ENCODE measurements around the gene TANGO6. TPM values are rescaled to one million over a fixed set of nuclear protein-coding genes. Genes with fewer than 3 reads are reported as not detected.

TANGO6 gene
- total and polyA plus RNA-seq, 2 of the 8 experiments (the other 6 are each of a cell fraction or from before 2014, with no cell fraction given), result 5.0 to 19.5 TPM

- no peak overlapping the region for H2BK20ac ChIP-seq (ENCODE audit: low read length)
- no peak overlapping the region for H2BK120ac ChIP-seq (replicated peaks; ENCODE audit: low read depth, low read length)
- no peak overlapping the region for H3K9ac ChIP-seq (replicated peaks in 1 of 4; ENCODE audit: extremely low read depth in 1 of 4, low read depth in 3 of 4, low read length in 3 of 4)
- H2AK5ac ChIP-seq (ENCODE audit: low read depth, low read length), result no peak overlapping the region
- H3K27ac ChIP-seq (ENCODE audit: low read depth, low read length), result no peak overlapping the region
- no peak for TF ChIP-seq E2F6 (IDR thresholded peaks at IDR 0.05)
- TF ChIP-seq YY1 (IDR thresholded peaks at IDR 0.05; ENCODE audit: low read depth, low read length), result no peak
- TF ChIP-seq SRF (IDR thresholded peaks at IDR 0.05; ENCODE audit: low read depth, low read length), result no peak
- TF ChIP-seq SIRT6 (IDR thresholded peaks at IDR 0.05; ENCODE audit: low read length), result no peak
- no peak for TF ChIP-seq JUND (IDR thresholded peaks at IDR 0.05; ENCODE audit: low read length)
- TF ChIP-seq PHF8 (conservative IDR thresholded peaks at IDR 0.05; ENCODE audit: low read depth, low read length), result no peak
- no peak for TF ChIP-seq CBX5 (IDR thresholded peaks at IDR 0.05; ENCODE audit: low read depth, low read length)
- no peak for TF ChIP-seq TAF1 (IDR thresholded peaks at IDR 0.05; ENCODE audit: low read depth, low read length)
- TF ChIP-seq POLR2AphosphoS5 (IDR thresholded peaks at IDR 0.05; ENCODE audit: low read depth, low read length), result no peak
- no peak for TF ChIP-seq CEBPB (IDR thresholded peaks at IDR 0.05; ENCODE audit: low read depth, low read length)
- no peak for TF ChIP-seq SAP30 (IDR thresholded peaks at IDR 0.05; ENCODE audit: insufficient read depth, insufficient replicate concordance, low read length)
- no peak for TF ChIP-seq NRF1 (IDR thresholded peaks at IDR 0.05; ENCODE audit: low read depth, low read length)
- TF ChIP-seq RBBP5 (IDR thresholded peaks at IDR 0.05; ENCODE audit: borderline replicate concordance, low read depth, low read length), result no peak
- no peak for TF ChIP-seq TAF7 (optimal IDR thresholded peaks at IDR 0.05; ENCODE audit: borderline replicate concordance, low read depth, low read length)
- POLR2A ChIA-PET (ENCODE audit: partially characterized antibody), result interaction anchor here (1.5 kb wide), 2 partner anchors 127 to 146 kb away, joined by 3 read pairs; no protein-coding TSS in a partner anchor
- no peak overlapping the region for H3K4ac ChIP-seq (replicated peaks; ENCODE audit: insufficient read length, low read depth, low read length)
- H3K4me1 ChIP-seq (replicated peaks in 1 of 4; ENCODE audit: control insufficient read depth in 3 of 4, insufficient read depth in 4 of 4, low read length in 3 of 4), result peaks cover 0 to 8% (median 4%) of the 10 kb centered on the region in 4 experiments; a peak in 4 of 7 replicates
- no peak for FAIRE-seq
- H4K5ac ChIP-seq (ENCODE audit: insufficient read length, low read depth, low read length), result no peak overlapping the region
- no peaks in the 10 kb centered on the region for H3K79me2 ChIP-seq (ENCODE audit: control insufficient read depth in 1 of 2, insufficient read depth in 2 of 2, low read length in 2 of 2)
- no peaks in the 10 kb centered on the region; a peak in 1 of 8 replicates for H3K36me3 ChIP-seq (ENCODE audit: control insufficient read depth in 2 of 4, insufficient read depth in 4 of 4, low read length in 3 of 4)
- H4K8ac ChIP-seq (ENCODE audit: extremely low read depth, insufficient read depth, low read length), result no peak overlapping the region
- no peaks in the 10 kb centered on the region for H3K9me3 ChIP-seq (ENCODE audit: insufficient read depth in 2 of 2, low read depth in 1 of 2, low read length in 1 of 2)
- no peaks in the 10 kb centered on the region; a peak in 1 of 7 replicates for H3K27me3 ChIP-seq (replicated peaks in 1 of 4; ENCODE audit: control insufficient read depth in 3 of 4, extremely low read depth in 1 of 4, insufficient read depth in 3 of 4, low read length in 3 of 4)
- no peaks in the 10 kb centered on the region for H4K20me1 ChIP-seq (replicated peaks in 1 of 2; ENCODE audit: control insufficient read depth in 1 of 2, insufficient read depth in 2 of 2, low read length in 2 of 2)
- no peak for DNase-seq (ENCODE audit: low read depth in 1 of 2, low spot score in 2 of 2)
- H3K23me2 ChIP-seq (ENCODE audit: low read depth, low read length), result no peaks in the 10 kb centered on the region
- CTCF ChIA-PET (ENCODE audit: partially characterized antibody), result interaction anchor here (0.9 to 3.0 kb wide), 7 partner anchors 10 to 161 kb away, joined by 3 to 16 read pairs (median 3); no protein-coding TSS in a partner anchor
- no peak overlapping the region for H3K56ac ChIP-seq (replicated peaks; ENCODE audit: insufficient read length, low read depth, low read length)
- H2AFZ ChIP-seq (ENCODE audit: low read length), result no peak overlapping the region
- H2BK12ac ChIP-seq (ENCODE audit: low read depth, low read length), result no peak overlapping the region
- no peak overlapping the region for H3K4me3 ChIP-seq (ENCODE audit: extremely low read depth in 1 of 4, insufficient read depth in 2 of 4, low read depth in 3 of 4, low read length in 4 of 4)
- H3K79me1 ChIP-seq (ENCODE audit: low read depth, low read length), result no peaks in the 10 kb centered on the region
- no peak overlapping the region for H2BK15ac ChIP-seq (ENCODE audit: low read length)
- WGBS, 2 experiments (ENCODE audit: extremely low coverage in 1 of 2, insufficient coverage in 1 of 2, insufficient read length in 1 of 2, insufficient replicate concordance in 2 of 2, low coverage in 1 of 2, low lambda C conversion rate in 2 of 2, missing lambda C conversion rate in 1 of 2), result 94% methylated on average over 4 of the region's 4 CpGs; no CpG with 5 or more reads in 1 of the 2 experiments
- no peak overlapping the region for H2BK5ac ChIP-seq (ENCODE audit: low read depth, low read length)
- no peak overlapping the region for H3K14ac ChIP-seq (ENCODE audit: insufficient read length)
- H3K18ac ChIP-seq (ENCODE audit: extremely low read depth, low read length), result no peak overlapping the region
- H3K4me2 ChIP-seq (ENCODE audit: insufficient read depth in 1 of 2, low read depth in 2 of 2, low read length in 2 of 2), result no peak overlapping the region
- H4K91ac ChIP-seq (replicated peaks; ENCODE audit: insufficient read length, low read length), result no peak overlapping the region
- no peak overlapping the region for H3K23ac ChIP-seq (ENCODE audit: insufficient read length)
Measured at GRCh38 chr16:68961778-68962402, 118.6 kb downstream of the TANGO6 start.
